Measurements from ENCODE around the gene ENPP1.

DNA sequence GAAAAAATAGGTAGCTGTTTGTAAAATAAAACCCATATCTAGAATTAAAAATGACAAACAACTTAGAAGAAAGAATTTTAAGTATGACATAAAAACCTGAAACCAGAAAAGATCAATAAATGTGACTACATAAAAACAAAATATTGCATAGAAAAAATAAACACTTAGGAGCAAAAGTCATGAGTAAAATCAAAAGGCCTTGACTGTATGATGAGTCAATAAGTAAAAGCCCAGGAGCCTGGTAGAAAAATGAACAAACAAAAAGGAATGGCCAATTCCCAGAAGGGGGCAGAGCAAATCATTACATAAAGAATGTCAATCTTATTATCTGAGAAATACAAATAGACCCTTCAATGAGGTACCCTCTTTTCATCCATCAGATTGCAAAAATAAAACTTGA lies 20.7 kb upstream of the ENPP1 start:
- TF ChIP-seq, protein P1, sequence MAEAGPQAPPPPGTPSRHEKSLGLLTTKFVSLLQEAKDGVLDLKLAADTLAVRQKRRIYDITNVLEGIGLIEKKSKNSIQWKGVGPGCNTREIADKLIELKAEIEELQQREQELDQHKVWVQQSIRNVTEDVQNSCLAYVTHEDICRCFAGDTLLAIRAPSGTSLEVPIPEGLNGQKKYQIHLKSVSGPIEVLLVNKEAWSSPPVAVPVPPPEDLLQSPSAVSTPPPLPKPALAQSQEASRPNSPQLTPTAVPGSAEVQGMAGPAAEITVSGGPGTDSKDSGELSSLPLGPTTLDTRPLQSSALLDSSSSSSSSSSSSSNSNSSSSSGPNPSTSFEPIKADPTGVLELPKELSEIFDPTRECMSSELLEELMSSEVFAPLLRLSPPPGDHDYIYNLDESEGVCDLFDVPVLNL (CRISPR knock-in tag; IDR thresholded peaks at IDR 0.05; ENCODE audit: low read depth), result no peak
- TF ChIP-seq HNRNPLL (IDR thresholded peaks at IDR 0.05; ENCODE audit: low read depth, low read length, poor library complexity, severe bottlenecking) (no peak), RBM25 (IDR thresholded peaks at IDR 0.05; ENCODE audit: low read depth, low read length, severe bottlenecking) (no peak), POLR2A (conservative IDR thresholded peaks at IDR 0.05) (no peak), LCOR (CRISPR knock-in tag; IDR thresholded peaks at IDR 0.05) (no peak)
- TF ChIP-seq, protein P2, sequence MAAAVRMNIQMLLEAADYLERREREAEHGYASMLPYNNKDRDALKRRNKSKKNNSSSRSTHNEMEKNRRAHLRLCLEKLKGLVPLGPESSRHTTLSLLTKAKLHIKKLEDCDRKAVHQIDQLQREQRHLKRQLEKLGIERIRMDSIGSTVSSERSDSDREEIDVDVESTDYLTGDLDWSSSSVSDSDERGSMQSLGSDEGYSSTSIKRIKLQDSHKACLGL (CRISPR knock-in tag; IDR thresholded peaks at IDR 0.05; ENCODE audit: borderline replicate concordance, poor library complexity, severe bottlenecking), result no peak

Measured in K562 (cell line).